SK-N-SH (cell line): ENCODE measurements around the gene METTL1. TPM values are rescaled to one million over a fixed set of nuclear protein-coding genes. Genes with fewer than 3 reads are reported as not detected.

ENCODE experiments used
- CTCF ChIA-PET: fragments of 300-600, 350-600 bp; formaldehyde crosslinking; extraction: SDS; loops from one replicate; lab custom pipeline; 2021; lab: Yijun Ruan, JAX
- POLR2A ChIA-PET: fragments of 350-600 bp; sonication (Branson Sonifier 250); formaldehyde crosslinking; extraction: SDS; loops from one replicate; lab custom pipeline; 2020; ENCODE audit warnings: antibody characterized with exemption, inconsistent platforms; lab: Yijun Ruan, JAX
- DNase-seq: peaks from one replicate; pipeline ENCODE4 v3.0.0; 2012
- H2AFZ ChIP-seq: fragments of 200-600 bp; sonication (generic); 2 replicates; pipeline ENCODE4 v1.8.1; 2016; ENCODE audit warnings: antibody characterized with exemption, mild to moderate bottlenecking, low read depth
- H3F3A ChIP-seq: fragments of 200-600 bp; sonication (generic); replicated peaks from 2 replicates; pipeline ENCODE3; 2016; ENCODE audit warnings: antibody characterized with exemption, mild to moderate bottlenecking; ENCODE audit not compliant: insufficient read depth
- H3K27ac ChIP-seq, 2 experiments: fragments of 200-500 bp in 1 of 2; fragments of 200-600 bp in 1 of 2; sonication (Bioruptor generic) in 1 of 2; sonication (generic), shearing (Covaris generic) in 1 of 2; 2 replicates each; pipeline versions ENCODE4 v1.5.1 to v1.6.1; 2014 to 2016; ENCODE audit warnings: low read depth in 2 of 2, inconsistent platforms in 1 of 2, low read length in 1 of 2, mild to moderate bottlenecking in 1 of 2, mixed read lengths in 1 of 2
- H3K27me3 ChIP-seq: fragments of 200-600 bp; sonication (generic), shearing (Covaris generic); 2 replicates; pipeline ENCODE4 v1.6.1; 2016; ENCODE audit warnings: mixed run types; ENCODE audit not compliant: insufficient read depth
- H3K36me3 ChIP-seq, 2 experiments: fragments of 200-500 bp in 1 of 2; fragments of 200-600 bp in 1 of 2; sonication (Bioruptor generic) in 1 of 2; sonication (generic) in 1 of 2; replicated peaks in 1 of 2; 2 replicates each; pipeline versions ENCODE3 to v1.5.1; 2014 to 2016; ENCODE audit warnings: low read length in 1 of 2, mild to moderate bottlenecking in 1 of 2; ENCODE audit not compliant: insufficient read depth in 2 of 2, control insufficient read depth in 1 of 2
- H3K4me1 ChIP-seq, 2 experiments: fragments of 200-500 bp in 1 of 2; fragments of 200-600 bp in 1 of 2; sonication (Bioruptor generic) in 1 of 2; sonication (generic), shearing (Covaris generic) in 1 of 2; 2 replicates each; pipeline versions ENCODE4 v1.5.1 to v1.6.1; 2014 to 2016; ENCODE audit warnings: low read depth in 1 of 2, low read length in 1 of 2, mixed run types in 1 of 2; ENCODE audit not compliant: insufficient read depth in 2 of 2, control insufficient read depth in 1 of 2
- H3K4me2 ChIP-seq: fragments of 200-600 bp; sonication (generic), shearing (Covaris generic); 2 replicates; pipeline ENCODE4 v1.6.1; 2017; ENCODE audit warnings: mixed run types
- H3K4me3 ChIP-seq, 2 experiments: fragments of 200-500 bp in 1 of 2; fragments of 200-600 bp in 1 of 2; sonication (Bioruptor generic) in 1 of 2; sonication (generic), shearing (Covaris generic) in 1 of 2; 2 replicates each; pipeline versions ENCODE4 v1.5.1 to v1.8.1; 2014 to 2016; ENCODE audit warnings: low read depth in 2 of 2, inconsistent platforms in 1 of 2, low read length in 1 of 2, mild to moderate bottlenecking in 1 of 2, mixed read lengths in 1 of 2, moderate library complexity in 1 of 2
- H3K79me2 ChIP-seq: fragments of 200-600 bp; sonication (generic); 2 replicates; pipeline ENCODE4 v1.8.1; 2017; ENCODE audit warnings: mild to moderate bottlenecking; ENCODE audit not compliant: insufficient read depth
- H3K9ac ChIP-seq: fragments of 200-600 bp; sonication (generic); 2 replicates; pipeline ENCODE4 v1.6.1; 2017; ENCODE audit warnings: mixed run types
- H3K9me2 ChIP-seq: fragments of 200-600 bp; sonication (generic); 2 replicates; pipeline ENCODE4 v1.6.1; 2017; ENCODE audit warnings: mixed run types
- H3K9me3 ChIP-seq: fragments of 200-600 bp; sonication (generic); 2 replicates; pipeline ENCODE4 v1.6.1; 2017; ENCODE audit warnings: mixed run types, mild to moderate bottlenecking, moderate library complexity
- H4K20me1 ChIP-seq: fragments of 200-600 bp; sonication (generic); 2 replicates; pipeline ENCODE4 v1.6.1; 2017; ENCODE audit warnings: mild to moderate bottlenecking, mixed run types; ENCODE audit not compliant: insufficient read depth
- ELF1 ChIP-seq: IDR thresholded peaks from 2 replicates; pipeline ENCODE4 v1.4.0; 2012
- GABPA ChIP-seq: IDR thresholded peaks from 2 replicates; pipeline ENCODE4 v1.4.0; 2012; ENCODE audit warnings: low read depth, mild to moderate bottlenecking
- MXI1 ChIP-seq: IDR thresholded peaks from 2 replicates; pipeline ENCODE4 v1.6.1; 2012; ENCODE audit warnings: mild to moderate bottlenecking, low read depth, low read length, improper control_type of control experiment
- RFX5 ChIP-seq: IDR thresholded peaks from 2 replicates; pipeline ENCODE4 v1.6.1; 2012; ENCODE audit warnings: mild to moderate bottlenecking, improper control_type of control experiment, low read length
- RXRA ChIP-seq: IDR thresholded peaks from 2 replicates; pipeline ENCODE4 v1.4.0; 2012; ENCODE audit warnings: low read depth, mild to moderate bottlenecking, borderline replicate concordance
- SIN3A ChIP-seq: IDR thresholded peaks from 2 replicates; pipeline ENCODE4 v1.6.1; 2012; ENCODE audit warnings: low read depth, mild to moderate bottlenecking, low read length, moderate library complexity, borderline replicate concordance
- SMC3 ChIP-seq: IDR thresholded peaks from 2 replicates; pipeline ENCODE4 v1.6.1; 2012; ENCODE audit warnings: low read depth, low read length, improper control_type of control experiment
- TCF12 ChIP-seq: IDR thresholded peaks from 2 replicates; pipeline ENCODE4 v1.4.0; 2012
- TEAD4 ChIP-seq: IDR thresholded peaks from 2 replicates; pipeline ENCODE4 v1.4.0; 2012; ENCODE audit warnings: mild to moderate bottlenecking, borderline replicate concordance; ENCODE audit not compliant: insufficient read depth
- WGBS: methylation state at CpG from one replicate; pipeline ENCODE4 v1.1.6; 2017; ENCODE audit warnings: low lambda C conversion rate; 5-methylcytosine and 5-hydroxymethylcytosine counted together
- polyA plus RNA-seq, 3 experiments: library from polyadenylated mRNA; depleted of rRNA; stranded (reverse); fragments of >200 nt; gene quantifications; 2 replicates each; pipeline ENCODE4 v1.2.3, GENCODE V29; 2012
- TF ChIP-seq, protein P1 (sequence below): IDR thresholded peaks from 2 replicates; pipeline ENCODE4 v1.4.0; 2012; ENCODE audit warnings: low read depth, borderline replicate concordance
- TF ChIP-seq, protein P2 (sequence below): fragments of 200-600 bp; sonication (generic); IDR thresholded peaks from 2 replicates; pipeline ENCODE4 v1.6.1; 2017; ENCODE audit warnings: antibody characterized with exemption, mild to moderate bottlenecking, moderate library complexity
- TF ChIP-seq, protein P3 (sequence below): IDR thresholded peaks from 2 replicates; pipeline ENCODE4 v1.6.1; 2012; ENCODE audit warnings: mild to moderate bottlenecking, low read depth, low read length, moderate library complexity
- TF ChIP-seq, protein P4 (sequence below): IDR thresholded peaks from 2 replicates; pipeline ENCODE4 v1.4.0; 2012; ENCODE audit warnings: low read depth

METTL1 gene
- polyA plus RNA-seq, 1 of the 3 experiments (the other 2 are of a cell fraction): 28.0 TPM

DNA sequence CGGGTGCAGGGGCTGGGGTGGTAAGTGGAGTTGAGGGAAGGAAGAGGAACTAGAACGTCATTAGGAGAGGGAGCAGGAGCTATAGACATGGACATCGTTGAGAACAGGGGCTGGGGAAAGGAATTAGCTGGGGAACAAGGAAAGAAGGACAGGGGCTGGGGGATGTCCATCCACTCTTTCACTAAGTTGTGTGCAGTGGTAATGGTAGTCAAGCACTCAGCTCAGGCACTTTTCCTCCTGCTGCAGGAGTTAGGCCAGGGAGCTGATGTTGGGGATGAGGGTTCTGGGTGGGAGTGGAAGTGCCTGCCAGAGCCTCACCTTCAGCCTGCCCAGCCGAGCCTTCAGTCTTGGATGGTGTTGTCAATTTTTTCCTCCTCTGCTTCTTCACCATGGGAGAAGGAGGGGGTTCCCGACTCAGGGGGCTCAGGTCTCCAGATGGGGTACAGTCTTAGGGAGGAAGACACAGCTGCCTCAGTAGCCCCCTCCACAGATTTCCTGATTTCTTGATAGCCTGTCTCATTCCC is 42.5 kb downstream of the METTL1 start:
- DNase-seq: no peak
- no peak overlapping the region for H3K9ac ChIP-seq
- H3K4me3 ChIP-seq: no peak overlapping the region
- no peaks in the 10 kb centered on the region for H3K79me2 ChIP-seq
- no peaks in the 10 kb centered on the region for H3K27me3 ChIP-seq
- ChIA-PET CTCF (interaction anchor here (0.6 to 0.9 kb wide), 2 partner anchors 96 to 126 kb away, joined by 3 to 4 read pairs; partner anchors contain the start of gene B4GALNT1), POLR2A (interaction anchor here (0.8 kb wide), 1 partner anchor 15 kb away, joined by 3 read pairs; no protein-coding TSS in a partner anchor)
- H3K27ac ChIP-seq: no peak overlapping the region
- no peak overlapping the region for H3K4me2 ChIP-seq
- H3F3A ChIP-seq: peaks cover 15% of the 10 kb centered on the region
- no peaks in the 10 kb centered on the region for H4K20me1 ChIP-seq
- TF ChIP-seq RFX5: no peak
- TF ChIP-seq, protein P1, sequence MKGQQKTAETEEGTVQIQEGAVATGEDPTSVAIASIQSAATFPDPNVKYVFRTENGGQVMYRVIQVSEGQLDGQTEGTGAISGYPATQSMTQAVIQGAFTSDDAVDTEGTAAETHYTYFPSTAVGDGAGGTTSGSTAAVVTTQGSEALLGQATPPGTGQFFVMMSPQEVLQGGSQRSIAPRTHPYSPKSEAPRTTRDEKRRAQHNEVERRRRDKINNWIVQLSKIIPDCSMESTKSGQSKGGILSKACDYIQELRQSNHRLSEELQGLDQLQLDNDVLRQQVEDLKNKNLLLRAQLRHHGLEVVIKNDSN: no peak
- TF ChIP-seq RXRA: no peak
- no peak for TF ChIP-seq TCF12
- no peak for TF ChIP-seq TEAD4
- TF ChIP-seq SMC3: no peak
- no peak for TF ChIP-seq SIN3A
- TF ChIP-seq MXI1: no peak
- 71% methylated on average over 5 of the region's 5 CpGs for WGBS
- H3K9me3 ChIP-seq: no peaks in the 10 kb centered on the region
- peaks cover 0 to 8% of the 10 kb centered on the region in 2 experiments; a peak in 1 of 4 replicates for H3K4me1 ChIP-seq
- no peak overlapping the region for H2AFZ ChIP-seq
- no peaks in the 10 kb centered on the region for H3K9me2 ChIP-seq
- H3K36me3 ChIP-seq: peaks cover 3 to 17% of the 10 kb centered on the region in 2 experiments

DNA sequence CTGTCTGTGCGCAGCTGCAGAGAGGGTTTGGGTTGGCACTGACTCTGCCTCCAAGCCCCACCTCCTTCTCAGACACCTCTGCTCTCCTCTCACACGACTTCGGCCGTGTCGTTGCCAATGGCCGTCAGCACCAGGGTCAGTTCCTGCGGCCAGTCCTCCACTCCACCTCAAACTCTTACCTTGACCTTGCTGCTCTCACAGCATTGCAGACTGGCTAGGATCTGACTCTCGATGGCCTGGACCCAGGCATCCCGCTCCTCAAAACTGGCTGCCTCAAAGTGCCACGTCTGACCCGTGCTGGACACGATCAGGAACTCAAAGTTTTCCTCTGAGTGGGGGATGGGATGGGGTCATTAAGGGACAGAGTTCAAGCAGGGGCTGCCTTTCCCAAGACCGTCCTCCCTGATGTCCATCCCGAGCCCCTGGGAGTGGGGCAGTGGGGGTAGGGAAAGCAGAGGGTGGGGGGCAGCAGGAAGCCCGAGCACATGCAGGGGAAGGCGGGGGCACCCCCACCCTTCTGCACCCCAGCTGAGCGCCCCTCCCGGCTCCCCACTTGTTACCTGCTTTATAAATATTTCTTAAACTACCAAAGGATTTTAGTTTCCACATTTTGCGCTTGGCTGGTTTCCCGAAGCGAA is 44.0 kb downstream of the METTL1 start:
- no peak overlapping the region for H2AFZ ChIP-seq
- no peaks in the 10 kb centered on the region for H3K9me3 ChIP-seq
- DNase-seq: no peak
- H3K4me3 ChIP-seq: no peak overlapping the region
- CTCF ChIA-PET: interaction anchor here (3.1 to 9.4 kb wide), 2 partner anchors 8 to 145 kb away, joined by 9 to 133 read pairs; partner anchors contain the start of gene AGAP2
- H3K9me2 ChIP-seq: no peaks in the 10 kb centered on the region
- POLR2A ChIA-PET: no interaction called here
- H3K27me3 ChIP-seq: no peaks in the 10 kb centered on the region
- peaks cover 18% of the 10 kb centered on the region for H3F3A ChIP-seq
- peaks cover 3 to 15% of the 10 kb centered on the region in 2 experiments for H3K36me3 ChIP-seq
- no peak overlapping the region for H3K9ac ChIP-seq
- no peak overlapping the region for H3K4me2 ChIP-seq
- 94% methylated on average over 16 of the region's 21 CpGs for WGBS
- no peak overlapping the region for H3K27ac ChIP-seq
- no peaks in the 10 kb centered on the region for H3K79me2 ChIP-seq
- H3K4me1 ChIP-seq: peaks cover 0 to 8% of the 10 kb centered on the region in 2 experiments; a peak in 1 of 4 replicates
- H4K20me1 ChIP-seq: no peaks in the 10 kb centered on the region
- TF ChIP-seq MXI1 (no peak), GABPA (no peak), TCF12 (no peak), ELF1 (no peak), RXRA (no peak)
- TF ChIP-seq, protein P2, sequence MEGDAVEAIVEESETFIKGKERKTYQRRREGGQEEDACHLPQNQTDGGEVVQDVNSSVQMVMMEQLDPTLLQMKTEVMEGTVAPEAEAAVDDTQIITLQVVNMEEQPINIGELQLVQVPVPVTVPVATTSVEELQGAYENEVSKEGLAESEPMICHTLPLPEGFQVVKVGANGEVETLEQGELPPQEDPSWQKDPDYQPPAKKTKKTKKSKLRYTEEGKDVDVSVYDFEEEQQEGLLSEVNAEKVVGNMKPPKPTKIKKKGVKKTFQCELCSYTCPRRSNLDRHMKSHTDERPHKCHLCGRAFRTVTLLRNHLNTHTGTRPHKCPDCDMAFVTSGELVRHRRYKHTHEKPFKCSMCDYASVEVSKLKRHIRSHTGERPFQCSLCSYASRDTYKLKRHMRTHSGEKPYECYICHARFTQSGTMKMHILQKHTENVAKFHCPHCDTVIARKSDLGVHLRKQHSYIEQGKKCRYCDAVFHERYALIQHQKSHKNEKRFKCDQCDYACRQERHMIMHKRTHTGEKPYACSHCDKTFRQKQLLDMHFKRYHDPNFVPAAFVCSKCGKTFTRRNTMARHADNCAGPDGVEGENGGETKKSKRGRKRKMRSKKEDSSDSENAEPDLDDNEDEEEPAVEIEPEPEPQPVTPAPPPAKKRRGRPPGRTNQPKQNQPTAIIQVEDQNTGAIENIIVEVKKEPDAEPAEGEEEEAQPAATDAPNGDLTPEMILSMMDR: no peak
- TF ChIP-seq, protein P3, sequence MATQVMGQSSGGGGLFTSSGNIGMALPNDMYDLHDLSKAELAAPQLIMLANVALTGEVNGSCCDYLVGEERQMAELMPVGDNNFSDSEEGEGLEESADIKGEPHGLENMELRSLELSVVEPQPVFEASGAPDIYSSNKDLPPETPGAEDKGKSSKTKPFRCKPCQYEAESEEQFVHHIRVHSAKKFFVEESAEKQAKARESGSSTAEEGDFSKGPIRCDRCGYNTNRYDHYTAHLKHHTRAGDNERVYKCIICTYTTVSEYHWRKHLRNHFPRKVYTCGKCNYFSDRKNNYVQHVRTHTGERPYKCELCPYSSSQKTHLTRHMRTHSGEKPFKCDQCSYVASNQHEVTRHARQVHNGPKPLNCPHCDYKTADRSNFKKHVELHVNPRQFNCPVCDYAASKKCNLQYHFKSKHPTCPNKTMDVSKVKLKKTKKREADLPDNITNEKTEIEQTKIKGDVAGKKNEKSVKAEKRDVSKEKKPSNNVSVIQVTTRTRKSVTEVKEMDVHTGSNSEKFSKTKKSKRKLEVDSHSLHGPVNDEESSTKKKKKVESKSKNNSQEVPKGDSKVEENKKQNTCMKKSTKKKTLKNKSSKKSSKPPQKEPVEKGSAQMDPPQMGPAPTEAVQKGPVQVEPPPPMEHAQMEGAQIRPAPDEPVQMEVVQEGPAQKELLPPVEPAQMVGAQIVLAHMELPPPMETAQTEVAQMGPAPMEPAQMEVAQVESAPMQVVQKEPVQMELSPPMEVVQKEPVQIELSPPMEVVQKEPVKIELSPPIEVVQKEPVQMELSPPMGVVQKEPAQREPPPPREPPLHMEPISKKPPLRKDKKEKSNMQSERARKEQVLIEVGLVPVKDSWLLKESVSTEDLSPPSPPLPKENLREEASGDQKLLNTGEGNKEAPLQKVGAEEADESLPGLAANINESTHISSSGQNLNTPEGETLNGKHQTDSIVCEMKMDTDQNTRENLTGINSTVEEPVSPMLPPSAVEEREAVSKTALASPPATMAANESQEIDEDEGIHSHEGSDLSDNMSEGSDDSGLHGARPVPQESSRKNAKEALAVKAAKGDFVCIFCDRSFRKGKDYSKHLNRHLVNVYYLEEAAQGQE: peak; percentile 82; the same call in 1 of the 2 replicates
- TF ChIP-seq, protein P4, sequence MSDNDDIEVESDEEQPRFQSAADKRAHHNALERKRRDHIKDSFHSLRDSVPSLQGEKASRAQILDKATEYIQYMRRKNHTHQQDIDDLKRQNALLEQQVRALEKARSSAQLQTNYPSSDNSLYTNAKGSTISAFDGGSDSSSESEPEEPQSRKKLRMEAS: no peak
- TF ChIP-seq, all 33 proteins: peak for 1
